Heart right ventricle (tissue), 16 donors: ENCODE measurements around the gene BATF3. TPM values are rescaled to one million over a fixed set of nuclear protein-coding genes. Genes with fewer than 3 reads are reported as not detected.

Experiments
- ATAC-seq, 8 donors: fragments of 200-7000 bp; cut with Tn5 transposase; one replicate each; pipeline ENCODE4 v1.9.1; 2020; ENCODE audit warnings: mild to moderate bottlenecking in 8 of 8, moderate library complexity in 8 of 8, moderate number of reproducible peaks in 1 of 8
- DNase-seq, 2 donors: peaks; one replicate each; pipeline ENCODE4 v3.0.0-alpha.2; 2020
- H3K27ac ChIP-seq, 10 donors: fragments of 200-600 bp; sonication (generic) in 2 of 10; one replicate each; pipeline versions ENCODE4 v1.5.0 to v1.8.0; 2020 to 2022; ENCODE audit warnings: mild to moderate bottlenecking in 3 of 10
- H3K27me3 ChIP-seq, 7 donors: fragments of 200-600 bp; one replicate each; pipeline ENCODE4 v1.8.0; 2021 to 2022; ENCODE audit warnings: mild to moderate bottlenecking in 2 of 7
- H3K36me3 ChIP-seq, 9 donors: fragments of 200-600 bp; sonication (generic) in 1 of 9; one replicate each; pipeline versions ENCODE4 v1.5.0 to v1.8.0; 2020 to 2022; ENCODE audit warnings: mild to moderate bottlenecking in 2 of 9
- H3K4me1 ChIP-seq, 9 donors: fragments of 200-600 bp; sonication (generic) in 1 of 9; one replicate each; pipeline versions ENCODE4 v1.5.0 to v1.8.0; 2020 to 2022; ENCODE audit warnings: mild to moderate bottlenecking in 4 of 9
- H3K4me3 ChIP-seq, 10 donors: fragments of 200-600 bp; sonication (generic) in 2 of 10; one replicate each; pipeline versions ENCODE4 v1.5.0 to v1.8.0; 2020 to 2022; ENCODE audit warnings: mild to moderate bottlenecking in 7 of 10, moderate library complexity in 2 of 10
- H3K9me3 ChIP-seq, 11 donors: fragments of 200-600 bp in 10 of 11; sonication (generic) in 2 of 11; one replicate each; pipeline versions ENCODE4 v1.5.0 to v1.8.0; 2013 to 2022; ENCODE audit warnings: mild to moderate bottlenecking in 2 of 11, control low read depth in 1 of 11, moderate library complexity in 1 of 11
- CTCF ChIP-seq, 9 donors: fragments of 200-600 bp; sonication (generic) in 2 of 9; IDR thresholded peaks; one replicate each; pipeline versions ENCODE4 v1.5.0 to v1.8.0; 2021 to 2022; ENCODE audit warnings: antibody characterized with exemption in 9 of 9, mild to moderate bottlenecking in 5 of 9, moderate library complexity in 1 of 9
- WGBS, 2 donors: extraction: QIAGEN DNeasy Blood & Tissue Kit; methylation state at CpG; one replicate each; pipeline ENCODE4 v1.1.7; 2013; ENCODE audit warnings: inconsistent platforms in 1 of 2; 5-methylcytosine and 5-hydroxymethylcytosine counted together
- intact Hi-C, 10 donors: fragments of 100-400 bp; cut with DNase I; formaldehyde crosslinking; loops; one replicate each; pipeline versions ENCODE4 v1.11.1 to v1.14.2; 2022
- polyA plus RNA-seq, 2 donors: library from polyadenylated mRNA; stranded (reverse); fragments of 200-250 nt; gene quantifications; one replicate each; pipeline ENCODE4 v1.2.3, GENCODE V29; 2013
- total RNA-seq, 10 donors: library from RNA; stranded (reverse); fragmentation: NEBNext Ultra II Directional in 3 of 10; extraction: Animal tissue kit (Norgen Biotek cat#: 25700) in 3 of 10; gene quantifications; one replicate each; pipeline versions ENCODE4 v1.2.1 to v1.2.4, GENCODE V29; 2021 to 2023
- donor health status: Arrhythmogenic right ventricular cardiomyopathy.
- donor health status: ischemic (EF 13 %, LVEDD 7.1; RV severe dilation, severe dysfunction).
- donor health status: healthy with polysubstance abuse.
- donor health status: DM: no; HTN: yes; CAD: no.
- donor health status: DM: no; HTN: no; CAD: no.
- donor health status: ischemic (EF 25% LVEDD 6.9; RV normal size, moderate dysfunction).
- donor health status: ischemic (EF 25% LVEDD 5.7; RV mildly dilated, moderate dysfunction).
- donor health status: healthy.
- donor health status: DM: yes; HTN: yes; CAD: no.
- donor health status: Ischemic cardiomyopathy.
- donor health status: ischemic (EF 35%, LVEDD 5.7; RV mildly dilated, moderate dysfunction).
- donor health status: nonischemic (EF 11% LVEDD 7.7; RV severe dilation, severe dysfunction).
- donor health status: DM: yes; HTN: yes; CAD: no.
- donor health status: PGD.
- donor health status: ischemic (EF 29% LVEDD 5.4; RV normal size, mild dysfunction).
- donor health status: nonischemic (EF 23%, LVEDD 6.1; RV moderate dilation, normal function).

Gene BATF3
- total and polyA plus RNA-seq, 12 donors: 0.28 to 7.0 (median 1.1) TPM

GRCh38 chr1:212692774-212693644, 6.6 kb downstream of the BATF3 start:
- H3K4me3 ChIP-seq: no peak overlapping the region
- no peak for DNase-seq
- intact Hi-C loops: no loop called here
- no peaks in the 10 kb centered on the region for H3K9me3 ChIP-seq
- peaks cover 0 to 30% (median 7%) of the 10 kb centered on the region in 7 donors for H3K27me3 ChIP-seq
- TF ChIP-seq CTCF (IDR thresholded peaks at IDR 0.05): no peak
- no peak overlapping the region for H3K27ac ChIP-seq
- no peaks in the 10 kb centered on the region for H3K36me3 ChIP-seq
- 94% methylated on average over 9 of the region's 9 CpGs for WGBS, 2 donors
- ATAC-seq: no peak
- H3K4me1 ChIP-seq: peaks cover 0 to 2% (median 0%) of the 10 kb centered on the region in 9 donors

GRCh38 chr1:212691561-212692071, 8.0 kb downstream of the BATF3 start:
- DNase-seq: no peak
- WGBS, 2 donors: 90 to 91% methylated on average over 9 of the region's 9 CpGs

GRCh38 chr1:212690816-212691403, 8.7 kb downstream of the BATF3 start:
- intact Hi-C loops: no loop called here
- Histone ChIP-seq H3K4me1 (peaks cover 0 to 4% (median 0%) of the 10 kb centered on the region in 9 donors), H3K27ac (no peak overlapping the region), H3K27me3 (peaks cover 0 to 16% (median 0%) of the 10 kb centered on the region in 7 donors), H3K4me3 (no peak overlapping the region), H3K36me3 (no peaks in the 10 kb centered on the region), H3K9me3 (no peaks in the 10 kb centered on the region)
- no peak for ATAC-seq
- DNase-seq: no peak
- 89 to 93% methylated on average over 4 of the region's 4 CpGs for WGBS, 2 donors
- no peak for TF ChIP-seq CTCF (IDR thresholded peaks at IDR 0.05)

More at GRCh38 chr1:212691561-212692071, 8.0 kb downstream of the BATF3 start:
- intact Hi-C loops: no loop called here
- ATAC-seq: no peak
- no peak overlapping the region for H3K27ac ChIP-seq
- H3K4me1 ChIP-seq: no peaks in the 10 kb centered on the region
- no peak overlapping the region for H3K4me3 ChIP-seq
- no peaks in the 10 kb centered on the region for H3K9me3 ChIP-seq
- no peak for TF ChIP-seq CTCF (IDR thresholded peaks at IDR 0.05)
- H3K27me3 ChIP-seq: peaks cover 0 to 17% (median 0%) of the 10 kb centered on the region in 7 donors
- no peaks in the 10 kb centered on the region for H3K36me3 ChIP-seq

- no peak for TF ChIP-seq CTCF (IDR thresholded peaks at IDR 0.05)
- no peaks in the 10 kb centered on the region for H3K36me3 ChIP-seq
- WGBS, 2 donors: 90 to 92% methylated on average over 12 of the region's 12 CpGs
- H3K4me1 ChIP-seq: peaks cover 0 to 12% (median 0%) of the 10 kb centered on the region in 9 donors
- ATAC-seq: no peak
- intact Hi-C loops: no loop called here
- H3K9me3 ChIP-seq: no peaks in the 10 kb centered on the region
- H3K4me3 ChIP-seq: no peak overlapping the region
- peaks cover 0 to 6% (median 0%) of the 10 kb centered on the region in 7 donors for H3K27me3 ChIP-seq
- no peak overlapping the region for H3K27ac ChIP-seq
- DNase-seq: no peak
Observed at GRCh38 chr1:212689758-212690529, 9.7 kb downstream of the BATF3 start.
